Cerebellar nuclear complex (tissue), 1 donor: ENCODE measurements around the gene MSRB3.

Experiments used
- DNase-seq, 2 experiments: peaks; one replicate each; lab custom pipeline; 2025; lab: John Stamatoyannopoulos, UW

The MSRB3 gene

DNA sequence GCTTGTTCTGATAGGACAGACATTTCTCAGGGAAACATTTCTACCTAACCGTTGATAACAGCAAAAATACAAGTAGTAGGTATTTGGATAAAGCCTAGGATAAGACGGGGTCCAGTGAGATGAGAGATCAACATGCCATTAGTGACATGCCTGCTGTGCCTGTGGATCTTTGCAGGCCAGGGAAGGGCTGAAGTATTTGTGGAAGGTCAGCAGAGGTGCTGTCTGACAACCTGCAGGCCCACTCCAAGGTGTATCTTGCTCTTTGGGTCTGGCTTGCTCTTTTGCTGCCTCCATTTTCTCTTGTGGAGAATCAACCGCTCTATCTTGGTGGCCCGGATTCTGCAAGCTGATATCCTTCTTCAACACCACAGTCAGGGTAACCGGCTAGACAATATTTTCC lies 46.7 kb downstream of the MSRB3 start:
- DNase-seq: no peak

DNA sequence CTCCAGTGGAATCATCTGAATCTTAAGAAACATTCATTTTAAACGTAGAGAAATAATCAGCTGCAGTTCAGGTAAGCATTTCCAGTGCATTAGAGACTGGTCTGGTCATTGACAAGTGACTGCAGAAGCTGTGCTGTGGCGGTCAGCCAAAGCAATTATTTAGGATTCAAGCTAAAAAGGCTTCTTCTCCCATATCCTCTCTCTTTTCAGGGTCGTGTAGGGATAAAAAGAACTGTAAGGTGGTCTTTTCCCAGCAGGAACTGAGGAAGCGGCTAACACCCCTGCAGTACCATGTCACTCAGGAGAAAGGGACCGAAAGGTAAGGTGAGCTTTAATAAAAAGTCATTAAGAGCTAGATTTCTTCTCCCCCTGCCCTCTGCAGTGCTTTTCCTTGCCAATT lies 48.1 kb downstream of the MSRB3 start:
- DNase-seq: no peak

DNA sequence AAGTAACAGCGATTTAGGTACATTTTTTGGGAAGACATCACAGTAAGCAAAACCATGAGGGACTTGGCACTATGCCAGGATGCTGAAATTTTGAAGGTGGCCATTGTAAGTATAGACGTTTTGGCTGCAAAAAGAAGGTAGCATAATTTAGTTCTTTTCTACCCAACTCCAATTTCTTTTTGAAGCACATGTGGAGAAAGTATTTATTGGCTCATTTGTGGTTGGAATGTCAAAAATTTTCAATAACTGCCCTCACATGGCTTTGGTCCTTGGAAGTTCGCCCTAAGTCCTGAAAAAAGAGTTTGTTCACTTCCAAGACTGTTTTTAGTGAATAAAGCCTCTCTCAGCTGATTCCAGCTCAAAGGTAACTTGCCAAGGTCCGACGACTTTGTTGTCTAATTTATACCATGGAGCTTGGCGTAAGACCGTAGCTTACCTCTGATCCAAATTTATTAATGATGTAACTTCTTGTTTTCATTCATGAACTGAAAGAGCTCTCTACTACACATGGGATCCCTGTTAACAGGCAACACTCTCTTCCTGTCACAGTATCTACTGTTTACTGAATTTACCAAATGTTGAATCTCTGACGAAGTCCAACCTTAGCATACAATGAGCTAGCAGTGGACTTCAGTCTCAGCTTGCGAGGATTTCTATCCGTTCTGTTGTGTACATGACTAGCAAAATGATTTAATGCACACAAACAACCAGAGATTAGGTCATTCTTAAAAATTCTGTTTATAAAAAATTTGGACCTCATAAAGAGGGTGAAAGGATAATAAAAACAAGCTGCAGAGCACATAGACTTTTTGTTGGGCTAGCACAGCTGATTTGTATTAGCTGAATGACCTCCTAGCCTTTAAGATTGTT lies 49.0 kb downstream of the MSRB3 start:
- DNase-seq: no peak

DNA sequence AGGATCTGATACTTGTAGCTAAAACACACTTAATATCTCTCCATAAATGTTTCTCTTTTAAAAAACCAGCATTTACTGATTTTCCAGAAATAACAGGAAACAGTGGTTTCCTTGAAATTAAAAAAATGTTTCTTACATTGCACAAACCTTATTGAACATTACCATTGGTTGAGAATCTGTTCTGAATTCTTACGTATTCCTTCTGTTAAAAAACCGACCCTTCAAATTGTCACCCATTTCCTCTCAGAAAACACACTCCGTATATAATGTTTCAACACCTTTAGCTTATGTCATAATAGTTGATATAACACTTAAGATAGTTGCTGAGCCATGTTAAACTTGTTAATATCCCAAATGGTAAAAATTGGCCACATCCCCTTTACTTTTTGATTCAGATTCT lies 51.2 kb downstream of the MSRB3 start:
- DNase-seq: no peak

DNA sequence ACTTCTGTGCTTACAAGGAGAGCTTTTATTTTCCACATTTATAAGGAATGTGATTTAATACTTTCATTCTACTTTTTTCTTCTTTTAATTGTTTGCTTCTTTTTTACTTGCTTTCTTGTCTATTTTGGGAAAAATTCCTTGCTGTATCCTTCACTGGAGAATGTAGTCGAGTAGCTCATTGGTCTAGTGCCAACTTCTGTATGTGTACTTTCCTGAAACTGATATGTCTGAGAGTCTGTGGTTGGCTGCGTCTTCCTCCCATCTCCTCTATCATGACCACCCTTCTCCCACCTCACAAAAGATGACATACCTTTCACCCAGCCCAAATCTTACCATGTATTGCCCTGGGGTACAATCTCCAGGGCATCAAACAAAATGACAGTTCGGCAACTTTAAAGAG lies 51.8 kb downstream of the MSRB3 start:
- no peak for DNase-seq

DNA sequence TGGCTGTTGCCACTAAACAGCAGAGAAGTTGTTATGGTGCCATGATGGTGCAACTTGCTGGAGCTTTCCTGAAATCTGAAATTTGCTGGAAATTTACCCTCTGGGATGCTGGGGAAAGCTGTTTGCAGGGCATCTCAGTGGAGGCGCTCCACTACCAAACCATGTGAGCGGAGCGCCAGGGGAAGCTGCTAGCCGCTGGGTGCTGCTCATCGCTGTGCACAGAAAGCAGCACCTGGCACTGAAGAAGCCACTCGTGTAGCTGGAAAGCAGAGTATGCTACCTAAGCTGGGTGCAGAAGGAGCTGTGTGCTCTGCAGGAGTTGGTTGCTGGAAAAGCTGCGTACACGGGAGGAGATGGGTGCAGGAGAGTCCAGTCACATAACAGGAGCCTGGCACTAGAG lies 53.0 kb downstream of the MSRB3 start:
- DNase-seq: no peak

DNA sequence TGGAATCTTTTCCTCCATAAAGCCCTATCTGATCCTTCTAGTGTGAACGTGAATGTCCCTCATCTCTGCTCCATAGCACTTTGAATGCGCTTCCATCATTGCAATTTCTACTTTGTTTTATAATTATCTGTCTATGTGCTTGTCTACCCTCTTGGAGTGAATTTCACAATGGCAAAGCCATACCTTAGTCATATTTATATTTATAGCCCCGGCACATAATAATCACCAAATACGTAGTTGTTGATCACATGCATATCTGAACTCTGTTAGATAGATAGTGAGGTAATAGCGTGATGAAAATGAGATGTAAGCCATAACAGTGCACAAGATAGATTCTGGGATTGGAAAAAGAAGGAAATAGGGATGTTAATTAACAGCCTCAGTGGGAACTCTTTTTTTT lies 55.2 kb downstream of the MSRB3 start:
- DNase-seq: no peak

DNA sequence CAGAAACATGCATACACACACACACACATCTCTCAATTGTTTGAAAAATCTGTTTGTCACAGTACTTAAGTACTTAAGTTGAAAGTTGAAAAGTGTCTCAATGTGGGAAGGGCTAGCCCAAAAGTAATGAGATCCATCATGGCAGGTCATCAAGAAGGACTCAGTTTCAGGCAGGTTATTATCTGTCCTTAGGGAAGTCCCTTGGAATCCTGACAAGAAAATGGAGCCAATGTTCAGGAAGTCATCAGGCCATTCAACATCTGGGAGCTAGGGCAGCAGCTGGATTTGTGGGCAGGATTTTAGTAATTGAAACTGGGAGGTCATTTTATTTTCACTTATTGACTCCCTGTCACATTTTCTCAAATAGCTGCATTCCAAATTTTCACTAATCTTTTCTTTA lies 56.0 kb downstream of the MSRB3 start:
- no peak for DNase-seq

DNA sequence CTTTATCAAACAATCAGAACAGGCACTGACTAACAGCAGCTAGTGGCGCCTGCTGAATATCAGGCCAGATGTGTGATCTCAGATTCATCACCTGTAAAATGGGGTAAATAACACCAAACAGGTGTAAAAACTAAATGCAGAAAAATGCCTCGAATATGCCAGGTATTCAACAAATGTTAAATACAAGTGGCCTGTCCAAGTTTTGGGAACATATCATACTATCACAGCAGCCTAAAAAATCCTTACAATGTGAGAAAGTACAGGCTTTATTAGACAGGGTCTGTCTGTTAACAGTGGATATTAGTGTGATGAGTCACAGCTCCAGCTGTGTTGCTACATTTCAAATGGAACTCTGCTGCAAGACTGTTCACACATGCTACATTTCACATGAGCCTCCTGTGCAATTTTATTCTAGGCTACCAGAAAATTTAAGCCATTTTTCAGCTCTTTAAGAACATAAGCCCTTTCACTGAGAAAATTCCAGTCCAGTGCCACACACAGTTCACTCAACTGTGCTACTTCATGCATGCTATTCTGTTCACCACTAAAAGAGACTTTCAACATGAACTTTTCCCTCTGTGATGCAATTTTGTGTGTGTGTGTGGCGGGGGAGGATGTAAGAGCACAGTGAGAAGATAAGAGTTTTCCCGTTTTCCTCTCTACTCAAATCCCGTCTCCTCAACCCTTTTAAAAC lies 56.7 kb downstream of the MSRB3 start:
- DNase-seq: no peak

DNA sequence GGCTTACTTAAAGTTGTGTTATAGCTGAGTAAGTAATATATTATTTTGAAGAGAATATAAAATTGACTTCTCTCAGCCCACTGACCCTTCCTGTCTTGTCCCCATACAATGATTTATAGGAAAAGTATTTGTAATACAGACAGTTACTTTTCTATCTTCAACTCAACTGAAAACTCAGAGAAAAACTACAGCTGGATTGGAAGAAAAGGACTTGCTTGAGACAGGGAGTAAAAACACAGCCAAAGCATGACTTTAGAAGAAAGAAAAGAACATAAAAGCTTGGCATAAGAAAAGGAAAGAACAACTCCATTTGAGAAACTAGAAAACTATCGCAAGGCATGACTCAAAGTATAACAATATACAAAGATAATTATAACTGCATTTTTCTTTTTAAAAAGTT lies 57.5 kb downstream of the MSRB3 start:
- DNase-seq: no peak

DNA sequence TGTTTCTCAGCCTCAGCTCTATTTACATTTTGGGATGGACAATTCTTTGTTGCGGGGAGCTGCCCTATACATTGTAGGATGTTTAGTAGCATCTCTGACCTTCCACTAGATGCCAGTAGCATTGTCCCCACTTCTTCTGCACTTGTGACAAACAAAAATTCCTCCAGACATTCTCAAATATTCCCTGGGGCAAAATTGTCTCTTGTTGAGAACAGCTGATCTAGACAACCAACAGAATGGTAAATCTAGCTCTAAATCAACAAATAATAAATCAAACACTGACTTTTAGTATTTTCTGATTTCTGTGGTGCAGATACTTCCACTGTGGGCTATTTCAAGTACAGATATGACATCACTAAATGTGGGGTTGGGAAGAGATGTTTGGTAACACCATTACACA lies 60.7 kb downstream of the MSRB3 start:
- DNase-seq: no peak

DNA sequence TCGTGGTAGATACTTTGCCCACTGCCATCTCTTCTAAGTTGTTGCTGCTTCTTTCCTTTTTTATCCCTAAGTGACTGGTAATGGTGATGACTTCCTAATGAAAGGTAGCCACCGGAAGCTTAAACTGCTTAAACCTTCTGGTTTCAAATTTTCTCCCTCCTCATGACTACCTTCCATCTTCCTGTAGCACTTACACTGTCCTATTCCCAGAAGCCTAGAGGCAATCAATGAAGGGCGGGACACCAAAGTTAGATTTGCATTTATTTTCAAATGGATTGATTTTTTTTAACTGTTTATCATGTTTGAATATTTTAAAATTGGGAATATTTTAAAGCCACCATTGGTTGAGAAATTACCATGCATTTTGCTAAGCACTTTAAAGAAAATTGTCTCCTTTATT lies 64.7 kb downstream of the MSRB3 start:
- no peak for DNase-seq

DNA sequence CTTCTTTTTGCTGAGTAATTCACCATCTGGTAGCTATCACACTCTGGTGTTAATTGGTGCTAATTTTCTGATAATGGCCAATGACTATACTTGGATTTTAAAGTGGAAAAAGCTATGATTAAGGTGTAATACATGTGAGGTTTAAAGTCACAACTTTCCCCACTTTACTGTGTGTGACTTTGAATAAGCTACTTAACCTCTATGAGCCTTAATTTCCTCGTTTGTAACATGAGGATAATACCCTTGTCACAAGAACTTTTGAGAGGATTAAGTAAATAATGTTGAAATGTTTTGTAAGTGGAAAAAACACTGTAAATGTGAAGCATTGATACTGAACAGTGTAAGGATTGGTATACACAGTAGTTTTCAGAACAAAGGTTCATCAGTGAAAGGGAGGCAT lies 65.3 kb downstream of the MSRB3 start:
- DNase-seq: no peak

DNA sequence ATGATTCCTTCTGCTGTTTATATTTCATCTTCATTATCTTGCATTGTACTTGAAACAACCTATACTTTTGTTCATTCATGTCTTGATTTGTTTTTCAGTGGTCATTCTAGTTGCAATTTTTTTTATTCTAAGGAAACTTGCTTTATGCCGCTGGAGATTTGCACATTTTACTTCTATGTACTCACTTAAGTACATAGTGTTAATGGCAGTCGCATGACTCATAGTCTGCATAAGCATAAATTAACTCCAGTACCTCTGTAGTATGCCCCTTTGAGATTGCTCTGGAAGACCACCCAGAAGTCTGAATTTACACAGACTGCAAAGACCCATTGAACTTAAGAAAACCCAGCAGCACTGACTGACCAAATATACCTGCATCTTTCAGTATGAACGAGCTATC lies 77.0 kb downstream of the MSRB3 start:
- DNase-seq: no peak

DNA sequence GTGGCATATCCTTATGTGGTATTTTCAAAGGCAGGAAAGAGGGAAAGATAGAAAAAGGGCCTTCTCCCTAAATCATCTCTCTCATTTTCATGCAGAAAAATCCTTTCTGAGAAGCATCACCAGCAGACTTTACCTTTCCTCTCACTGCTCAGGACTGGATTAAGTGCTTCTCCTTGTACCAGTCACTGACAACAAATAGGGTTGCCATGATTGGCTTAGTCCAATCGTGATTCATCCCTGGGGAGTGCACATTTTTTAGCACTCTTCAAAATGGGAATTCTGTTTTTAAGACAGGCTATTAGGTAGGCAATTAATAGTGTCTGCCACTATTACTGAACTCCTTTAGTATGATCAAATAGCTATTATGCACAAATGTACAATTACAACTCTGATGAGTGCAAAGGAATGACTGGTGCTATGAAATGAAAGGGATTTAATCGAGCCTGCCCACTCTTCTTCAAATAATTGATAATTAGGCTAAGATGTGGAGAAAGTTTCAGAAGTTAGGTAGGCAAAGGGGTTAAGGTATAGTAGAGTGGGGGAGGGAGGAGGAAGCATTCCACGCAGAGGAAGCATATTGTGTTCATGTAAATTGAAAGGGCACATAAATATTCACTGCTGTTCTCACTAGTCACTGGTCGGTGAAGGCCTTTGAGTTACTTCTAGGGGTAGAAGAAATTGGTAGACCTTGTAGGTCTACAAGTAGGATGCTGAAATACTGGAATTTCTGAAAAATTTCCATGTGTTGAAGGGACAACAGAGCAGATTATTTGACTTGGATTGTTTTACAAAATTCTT lies 84.0 kb downstream of the MSRB3 start:
- no peak for DNase-seq

DNA sequence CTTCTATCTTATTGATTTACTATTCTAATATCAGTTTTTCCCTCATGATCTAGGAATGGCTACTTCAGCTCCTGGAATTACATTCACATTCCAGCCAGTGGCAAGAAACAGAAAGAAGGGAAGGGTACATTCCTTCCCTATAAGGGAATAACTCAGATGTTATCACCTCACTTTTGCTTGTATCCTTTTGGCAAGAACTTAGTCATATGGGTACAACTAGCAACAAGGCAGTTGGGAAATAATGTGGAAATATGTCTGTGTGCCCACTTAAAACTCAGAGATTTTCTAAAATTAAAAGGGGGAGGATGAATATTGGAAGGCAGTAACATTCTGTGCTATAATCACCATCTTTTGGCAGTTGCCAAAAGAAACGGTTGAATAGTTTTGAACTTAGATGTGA lies 85.6 kb downstream of the MSRB3 start:
- DNase-seq: no peak

DNA sequence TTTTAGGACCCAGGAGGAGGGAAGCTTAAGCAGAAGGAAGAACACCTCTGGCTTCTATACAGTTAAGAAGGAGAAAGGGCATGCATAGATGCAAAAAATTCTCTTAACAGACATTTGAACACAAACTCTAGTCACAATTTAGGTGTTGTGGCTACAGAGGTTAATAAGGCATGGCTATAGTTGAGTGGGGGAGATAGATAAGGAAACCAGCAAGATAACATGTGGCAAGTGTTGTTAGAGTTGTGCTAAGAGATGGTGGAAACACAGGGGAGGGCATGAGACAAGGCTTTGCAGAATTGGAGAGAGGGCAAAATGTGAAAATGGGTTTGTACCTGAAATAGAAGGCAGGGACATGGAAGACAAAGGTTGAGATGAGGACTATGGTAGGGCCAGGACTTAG lies 88.9 kb downstream of the MSRB3 start:
- no peak for DNase-seq

DNA sequence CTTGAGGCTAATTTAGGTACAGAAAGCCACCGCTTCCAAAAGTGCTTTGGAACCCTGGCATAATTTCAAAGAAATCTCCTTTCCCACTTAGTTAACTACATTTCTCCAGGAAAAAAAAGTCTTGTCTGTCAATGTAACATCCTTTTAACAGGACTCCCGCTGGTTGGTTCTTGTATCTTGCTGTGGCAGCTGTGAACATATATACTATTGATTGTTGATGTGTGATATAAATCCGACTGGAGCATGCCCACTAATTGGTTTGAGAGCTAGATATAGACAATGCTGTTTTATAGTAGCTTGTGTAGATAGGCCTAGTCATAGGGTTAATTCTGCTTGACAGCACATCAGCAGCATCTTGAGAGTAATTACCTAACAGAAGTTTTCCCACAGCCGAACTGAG lies 89.6 kb downstream of the MSRB3 start:
- no peak for DNase-seq

DNA sequence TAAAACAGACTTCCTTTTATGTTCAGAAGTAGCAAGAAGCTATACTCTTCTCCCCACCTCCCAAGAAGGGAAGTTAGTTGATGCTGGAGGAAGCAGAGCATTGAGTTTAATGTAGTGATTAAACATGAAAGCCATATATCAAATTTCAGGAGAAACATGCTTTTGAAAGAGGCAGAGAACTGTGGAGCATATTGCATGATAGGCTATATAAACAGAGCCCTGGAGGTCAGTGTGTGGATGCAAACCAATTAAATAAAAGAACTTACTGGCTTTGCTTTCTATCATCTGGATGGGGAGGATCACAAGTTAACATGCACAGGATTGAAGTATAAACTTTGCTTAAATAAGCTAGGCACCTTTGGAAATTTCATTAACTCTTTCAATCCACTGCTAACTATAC lies 94.1 kb downstream of the MSRB3 start:
- DNase-seq: no peak

DNA sequence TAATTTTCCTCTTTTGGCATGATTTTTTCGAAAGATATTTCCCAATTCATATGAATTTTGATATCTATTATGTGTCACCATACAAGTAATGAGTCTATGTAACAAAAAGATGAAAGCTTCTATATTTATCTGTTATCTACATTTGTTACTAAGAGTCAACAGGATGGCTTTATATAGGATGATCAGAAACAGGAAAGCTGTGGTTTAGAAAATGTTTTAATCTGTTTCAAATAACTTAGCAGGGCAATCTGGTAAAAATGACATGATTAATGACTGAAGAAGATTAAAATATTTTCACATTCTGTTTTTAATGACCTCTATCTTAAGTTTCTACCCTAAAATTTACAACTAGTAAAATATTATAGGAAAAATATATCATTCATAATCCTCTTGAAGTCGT lies 105.8 kb downstream of the MSRB3 start:
- DNase-seq: no peak

DNA sequence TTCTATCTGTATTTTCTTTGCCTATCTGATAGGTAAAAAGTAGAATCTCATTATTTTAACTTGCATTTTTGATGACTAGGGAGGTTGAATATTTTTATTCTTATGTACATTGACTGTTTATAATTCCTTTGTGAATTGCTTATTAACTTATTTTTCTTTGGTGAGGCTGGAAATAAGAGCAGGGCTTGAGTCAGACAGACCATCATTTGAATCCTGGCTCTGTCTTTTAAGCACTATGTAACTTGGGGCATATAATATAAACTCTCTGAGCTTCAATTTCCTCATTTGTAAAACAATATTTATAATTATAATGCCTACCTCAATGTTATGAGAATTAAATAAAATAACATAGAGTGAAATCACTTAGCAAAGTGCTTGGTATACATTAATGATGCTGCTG lies 108.9 kb downstream of the MSRB3 start:
- no peak for DNase-seq

DNA sequence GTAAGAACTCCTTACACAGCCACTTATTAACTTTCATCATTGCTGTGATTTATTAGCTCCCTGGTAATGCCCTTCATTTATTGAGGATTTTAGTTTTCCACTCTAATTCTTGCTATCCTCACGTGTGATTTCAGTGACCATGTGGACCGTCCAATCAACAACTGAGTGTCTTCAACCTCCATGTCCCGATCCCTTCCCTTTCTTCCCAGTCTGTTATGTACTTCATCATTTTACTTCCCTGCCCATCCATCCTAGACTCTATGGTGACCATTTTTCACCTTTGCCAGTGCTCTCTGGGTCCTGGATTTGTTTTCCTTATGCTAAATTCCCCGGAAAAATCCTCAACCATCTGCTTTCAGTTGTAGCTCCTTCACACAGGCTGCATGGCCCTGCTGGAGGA lies 111.0 kb downstream of the MSRB3 start:
- no peak for DNase-seq

DNA sequence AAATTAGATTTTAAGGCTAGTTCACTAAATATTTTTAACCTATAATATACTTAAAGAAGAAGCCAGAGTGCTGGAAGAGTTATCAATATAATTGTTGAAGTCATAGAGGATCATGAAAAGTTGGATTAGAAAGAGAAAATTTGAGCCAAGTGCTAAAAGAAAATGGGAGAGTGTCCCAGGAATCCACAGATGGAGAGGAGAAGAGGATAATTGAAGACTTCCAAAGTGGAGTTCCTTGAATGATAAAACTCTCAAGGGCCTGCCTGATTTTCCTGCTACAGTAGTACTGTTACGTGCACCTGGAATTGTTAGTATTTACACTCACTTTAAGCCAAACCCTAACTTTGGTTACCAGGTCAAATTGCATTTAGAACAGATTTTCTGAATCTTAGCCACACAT lies 113.2 kb downstream of the MSRB3 start:
- no peak for DNase-seq
